K562 (cell line): ENCODE data around the gene CAST. TPM values are rescaled to one million over a fixed set of nuclear protein-coding genes. Genes with fewer than 3 reads are reported as not detected.
A peak's percentile ranks its signal among the peaks of the same experiment; 100 is the strongest.

ENCODE experiments used
- ATF2 ChIP-seq: sonication (generic); formaldehyde crosslinking; IDR thresholded peaks from 2 replicates; pipeline ENCODE4 v1.8.1; 2022; ENCODE audit warnings: missing genetic modification reagents
- CBX8 ChIP-seq: fragments of 200-600 bp; sonication (generic); IDR thresholded peaks from 2 replicates; pipeline ENCODE4 v1.6.1; 2012; ENCODE audit warnings: borderline replicate concordance, mixed run types, low read depth, mild to moderate bottlenecking, moderate library complexity, mixed read lengths, low read length, control low read depth, inconsistent platforms; ENCODE audit not compliant: poor library complexity, severe bottlenecking; ENCODE audit errors: extremely low read depth
- CSDE1 ChIP-seq, 2 experiments: fragments of 450-650 bp; IDR thresholded peaks; 2 replicates each; pipeline ENCODE4 v1.6.1; 2016; ENCODE audit warnings: mild to moderate bottlenecking in 1 of 2
- GABPA ChIP-seq: fragments of 200-800 bp; sonication (Bioruptor generic); conservative IDR thresholded peaks from 2 replicates; pipeline ENCODE4 v1.6.1; 2016; ENCODE audit warnings: low read depth, missing genetic modification characterization, missing compliant biosample characterization
- MAX ChIP-seq: sonication (generic); formaldehyde crosslinking; IDR thresholded peaks from 2 replicates; pipeline ENCODE4 v1.9.0; 2022; ENCODE audit warnings: mild to moderate bottlenecking, missing genetic modification reagents
- NFIC ChIP-seq: fragments of 450-650 bp; IDR thresholded peaks from 2 replicates; pipeline ENCODE4 v1.6.1; 2017; ENCODE audit warnings: mild to moderate bottlenecking, inconsistent platforms
- NFYB ChIP-seq: IDR thresholded peaks from 2 replicates; pipeline ENCODE4 v1.6.1; 2011; ENCODE audit warnings: mild to moderate bottlenecking, moderate library complexity; ENCODE audit not compliant: insufficient read length; ENCODE audit errors: extremely low read depth
- RAD51 ChIP-seq: fragments of 450-650 bp; IDR thresholded peaks from 2 replicates; pipeline ENCODE4 v1.7.1; 2016; ENCODE audit warnings: low read depth, mild to moderate bottlenecking, borderline replicate concordance
- ZNF592 ChIP-seq: fragments of 450-650 bp; IDR thresholded peaks from 2 replicates; pipeline ENCODE4 v1.6.1; 2017; ENCODE audit warnings: antibody characterized with exemption, mild to moderate bottlenecking
- ZNF639 ChIP-seq, 2 experiments: fragments of 200-800 bp in 1 of 2; sonication (Bioruptor generic) in 1 of 2; sonication (generic) in 1 of 2; formaldehyde crosslinking in 1 of 2; IDR thresholded peaks in 1 of 2; conservative IDR thresholded peaks in 1 of 2; 2 replicates each; pipeline versions ENCODE4 v1.5.0 to v1.6.1; 2016 to 2020; ENCODE audit warnings: missing compliant biosample characterization in 1 of 2, missing genetic modification characterization in 1 of 2, missing genetic modification reagents in 1 of 2
- ZNF79 ChIP-seq: fragments of 250-450 bp; sonication (Bioruptor Pico); IDR thresholded peaks from 2 replicates; pipeline ENCODE4 v1.4.0; 2020; ENCODE audit warnings: low read depth, mild to moderate bottlenecking, moderate library complexity
- ZSCAN29 ChIP-seq: fragments of 450-650 bp; IDR thresholded peaks from 2 replicates; pipeline ENCODE4 v1.6.1; 2017
- polyA plus RNA-seq, 8 experiments: library from polyadenylated mRNA; depleted of rRNA in 4 of 8; stranded (reverse) in 5 of 8; unstranded in 3 of 8; fragments of >200 nt; fragmentation: Nextera tagmentation in 2 of 8; fragmentation: Illumina TruSeq in 1 of 8; extraction: Ambion mirVana in 2 of 8; extraction: Trizol in 1 of 8; gene quantifications; 2 replicates each; pipeline versions ENCODE4 v1.2.1 to v1.2.3, GENCODE V29; 2011 to 2014; ENCODE audit warnings: inconsistent platforms in 1 of 8, missing spikeins in 1 of 8
- total RNA-seq, 7 experiments: library from RNA; depleted of rRNA in 6 of 7; stranded (reverse); fragments of >200 nt in 6 of 7; fragmentation: Illumina TruSeq in 2 of 7; extraction: Trizol in 2 of 7; gene quantifications; 2 replicates each; pipeline versions ENCODE4 v1.2.1 to v1.2.3, GENCODE V29; 2011 to 2021; ENCODE audit warnings: low replicate concordance in 1 of 7
- TF ChIP-seq, protein P1 (sequence below): fragments of 250-450 bp; sonication (Bioruptor Pico); IDR thresholded peaks from 2 replicates; pipeline ENCODE4 v1.8.0; 2021; ENCODE audit warnings: mild to moderate bottlenecking, moderate library complexity
- TF ChIP-seq, protein P2 (sequence below): fragments of 250-450 bp; sonication (Bioruptor Pico); IDR thresholded peaks from 2 replicates; pipeline ENCODE4 v1.5.0; 2020; ENCODE audit warnings: mild to moderate bottlenecking, borderline replicate concordance

Gene CAST
- total and polyA plus RNA-seq, 9 of the 15 experiments (the other 6 are each of a cell fraction or from before 2014, with no cell fraction given), result 55.5 to 136 (median 86.1) TPM

GRCh38 chr5:96741891-96742309 lies 79.7 kb downstream of the CAST start (continued):
- no peak for TF ChIP-seq ZNF592
- TF ChIP-seq CSDE1 (IDR thresholded peaks at IDR 0.05), result no peak
- TF ChIP-seq NFIC, result peak; percentile 56; the same call in 1 of the 2 replicates
- TF ChIP-seq MAX (CRISPR knock-in tag), result peak; percentile 40; the same call in 1 of the 2 replicates
- no peak for TF ChIP-seq CBX8
- no peak for TF ChIP-seq ZNF79 (CRISPR knock-in tag)
- TF ChIP-seq, protein P1, sequence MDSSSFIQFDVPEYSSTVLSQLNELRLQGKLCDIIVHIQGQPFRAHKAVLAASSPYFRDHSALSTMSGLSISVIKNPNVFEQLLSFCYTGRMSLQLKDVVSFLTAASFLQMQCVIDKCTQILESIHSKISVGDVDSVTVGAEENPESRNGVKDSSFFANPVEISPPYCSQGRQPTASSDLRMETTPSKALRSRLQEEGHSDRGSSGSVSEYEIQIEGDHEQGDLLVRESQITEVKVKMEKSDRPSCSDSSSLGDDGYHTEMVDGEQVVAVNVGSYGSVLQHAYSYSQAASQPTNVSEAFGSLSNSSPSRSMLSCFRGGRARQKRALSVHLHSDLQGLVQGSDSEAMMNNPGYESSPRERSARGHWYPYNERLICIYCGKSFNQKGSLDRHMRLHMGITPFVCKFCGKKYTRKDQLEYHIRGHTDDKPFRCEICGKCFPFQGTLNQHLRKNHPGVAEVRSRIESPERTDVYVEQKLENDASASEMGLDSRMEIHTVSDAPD (CRISPR knock-in tag), result no peak
- no peak; the same call in 1 of the 2 replicates for TF ChIP-seq RAD51
- TF ChIP-seq GABPA (tag), result no peak
- no peak for TF ChIP-seq ZNF639 (CRISPR knock-in tag; conservative IDR thresholded peaks at IDR 0.05 in 1 of 2, IDR thresholded peaks at IDR 0.05 in 1 of 2)
- no peak for TF ChIP-seq ZSCAN29
- TF ChIP-seq ATF2 (CRISPR knock-in tag), result no peak
- no peak for TF ChIP-seq NFYB
- TF ChIP-seq, protein P2, sequence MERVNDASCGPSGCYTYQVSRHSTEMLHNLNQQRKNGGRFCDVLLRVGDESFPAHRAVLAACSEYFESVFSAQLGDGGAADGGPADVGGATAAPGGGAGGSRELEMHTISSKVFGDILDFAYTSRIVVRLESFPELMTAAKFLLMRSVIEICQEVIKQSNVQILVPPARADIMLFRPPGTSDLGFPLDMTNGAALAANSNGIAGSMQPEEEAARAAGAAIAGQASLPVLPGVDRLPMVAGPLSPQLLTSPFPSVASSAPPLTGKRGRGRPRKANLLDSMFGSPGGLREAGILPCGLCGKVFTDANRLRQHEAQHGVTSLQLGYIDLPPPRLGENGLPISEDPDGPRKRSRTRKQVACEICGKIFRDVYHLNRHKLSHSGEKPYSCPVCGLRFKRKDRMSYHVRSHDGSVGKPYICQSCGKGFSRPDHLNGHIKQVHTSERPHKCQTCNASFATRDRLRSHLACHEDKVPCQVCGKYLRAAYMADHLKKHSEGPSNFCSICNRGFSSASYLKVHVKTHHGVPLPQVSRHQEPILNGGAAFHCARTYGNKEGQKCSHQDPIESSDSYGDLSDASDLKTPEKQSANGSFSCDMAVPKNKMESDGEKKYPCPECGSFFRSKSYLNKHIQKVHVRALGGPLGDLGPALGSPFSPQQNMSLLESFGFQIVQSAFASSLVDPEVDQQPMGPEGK (CRISPR knock-in tag), result no peak
